H1 (cell line): ENCODE measurements around the gene ASCC2. TPM values are rescaled to one million over a fixed set of nuclear protein-coding genes. Genes with fewer than 3 reads are reported as not detected.

ENCODE experiments used
- CTCF ChIA-PET: fragments of 300-600 bp; sonication (Branson Sonifier 250); formaldehyde crosslinking; loops from one replicate; lab custom pipeline; 2021; ENCODE audit not compliant: partially characterized antibody; lab: Charles Lee
- POLR2A ChIA-PET: fragments of 300-600 bp; sonication (Branson Sonifier 250); formaldehyde crosslinking; loops from one replicate; lab custom pipeline; 2021; ENCODE audit warnings: inconsistent platforms; ENCODE audit not compliant: partially characterized antibody; lab: Charles Lee
- DNase-seq, 2 experiments: peaks; one replicate each; pipeline versions ENCODE4 v3.0.0 to v3.0.0-alpha.2; 2010 to 2022; ENCODE audit warnings: low spot score in 2 of 2, low read depth in 1 of 2, mixed read lengths in 1 of 2
- FAIRE-seq: peaks from 2 replicates; lab custom pipeline; 2011; peaks lifted over from hg19 to GRCh38; lab: Jason Lieb, UNC
- H2AFZ ChIP-seq: 2 replicates; pipeline ENCODE4 v1.8.1; 2012; ENCODE audit warnings: low read length, inconsistent platforms
- H2AK5ac ChIP-seq: 2 replicates; pipeline ENCODE4 v1.6.1; 2013; ENCODE audit warnings: low read depth, low read length
- H2BK120ac ChIP-seq: replicated peaks from 2 replicates; pipeline ENCODE3; 2013; ENCODE audit warnings: low read depth, low read length, inconsistent platforms
- H2BK12ac ChIP-seq: 2 replicates; pipeline ENCODE4 v1.6.1; 2013; ENCODE audit warnings: low read depth, low read length
- H2BK15ac ChIP-seq: 2 replicates; pipeline ENCODE4 v1.6.1; 2013; ENCODE audit warnings: low read length
- H2BK20ac ChIP-seq: 2 replicates; pipeline ENCODE4 v1.6.1; 2013; ENCODE audit warnings: low read length
- H2BK5ac ChIP-seq: 2 replicates; pipeline ENCODE4 v1.6.1; 2013; ENCODE audit warnings: low read depth, low read length
- H3K14ac ChIP-seq: 2 replicates; pipeline ENCODE4 v1.6.1; 2013; ENCODE audit warnings: inconsistent platforms; ENCODE audit not compliant: insufficient read length
- H3K18ac ChIP-seq: 2 replicates; pipeline ENCODE4 v1.6.1; 2013; ENCODE audit warnings: low read length; ENCODE audit errors: extremely low read depth
- H3K23ac ChIP-seq: 2 replicates; pipeline ENCODE4 v1.6.1; 2013; ENCODE audit warnings: inconsistent platforms; ENCODE audit not compliant: insufficient read length
- H3K23me2 ChIP-seq: 2 replicates; pipeline ENCODE4 v1.6.1; 2013; ENCODE audit warnings: low read depth, low read length
- H3K27ac ChIP-seq: 2 replicates; pipeline ENCODE4 v1.6.1; 2011; ENCODE audit warnings: low read depth, low read length, inconsistent platforms
- H3K27me3 ChIP-seq, 4 experiments: replicated peaks in 1 of 4; 1 replicate in 1 of 4; 2 replicates in 3 of 4; pipeline versions ENCODE4 v1.6.1 to v1.8.1; 2011 to 2013; ENCODE audit warnings: low read length in 3 of 4, mild to moderate bottlenecking in 3 of 4, inconsistent platforms in 2 of 4, mixed read lengths in 2 of 4, moderate library complexity in 1 of 4; ENCODE audit not compliant: control insufficient read depth in 3 of 4, insufficient read depth in 3 of 4; ENCODE audit errors: extremely low read depth in 1 of 4
- H3K36me3 ChIP-seq, 4 experiments: 2 replicates each; pipeline versions ENCODE4 v1.6.1 to v1.8.1; 2011 to 2013; ENCODE audit warnings: mild to moderate bottlenecking in 4 of 4, low read length in 3 of 4, moderate library complexity in 2 of 4, control low read depth in 1 of 4, inconsistent platforms in 1 of 4; ENCODE audit not compliant: insufficient read depth in 4 of 4, control insufficient read depth in 2 of 4
- H3K4ac ChIP-seq: replicated peaks from 2 replicates; pipeline ENCODE3; 2013; ENCODE audit warnings: low read length, low read depth, mixed read lengths, inconsistent platforms; ENCODE audit not compliant: insufficient read length
- H3K4me1 ChIP-seq, 4 experiments: replicated peaks in 1 of 4; 1 replicate in 1 of 4; 2 replicates in 3 of 4; pipeline versions ENCODE4 v1.6.1 to v1.8.1; 2011 to 2013; ENCODE audit warnings: low read length in 3 of 4, inconsistent platforms in 2 of 4, mixed read lengths in 1 of 4; ENCODE audit not compliant: insufficient read depth in 4 of 4, control insufficient read depth in 3 of 4
- H3K4me2 ChIP-seq, 2 experiments: 2 replicates each; pipeline versions ENCODE4 v1.6.1 to v1.8.1; 2011 to 2013; ENCODE audit warnings: low read depth in 2 of 2, low read length in 2 of 2, control low read depth in 1 of 2, inconsistent platforms in 1 of 2, mild to moderate bottlenecking in 1 of 2; ENCODE audit not compliant: insufficient read depth in 1 of 2
- H3K4me3 ChIP-seq, 4 experiments: fragments of 200-600, 300-600 bp in 1 of 4; sonication (generic), shearing (Covaris generic), sonication (Bioruptor Twin) in 1 of 4; 2 replicates each; pipeline versions ENCODE4 v1.5.1 to v1.8.1; 2011 to 2016; ENCODE audit warnings: low read length in 4 of 4, low read depth in 3 of 4, control low read depth in 2 of 4, inconsistent platforms in 2 of 4, mild to moderate bottlenecking in 2 of 4, mixed read lengths in 1 of 4, moderate library complexity in 1 of 4; ENCODE audit not compliant: insufficient read depth in 2 of 4; ENCODE audit errors: extremely low read depth in 1 of 4
- H3K56ac ChIP-seq: replicated peaks from 2 replicates; pipeline ENCODE3; 2013; ENCODE audit warnings: low read depth, mild to moderate bottlenecking, mixed read lengths, low read length, inconsistent platforms; ENCODE audit not compliant: insufficient read length
- H3K79me1 ChIP-seq: 2 replicates; pipeline ENCODE4 v1.6.1; 2013; ENCODE audit warnings: low read depth, low read length, control low read depth
- H3K79me2 ChIP-seq, 2 experiments: 2 replicates each; pipeline versions ENCODE4 v1.6.1 to v1.8.1; 2012 to 2013; ENCODE audit warnings: low read length in 2 of 2, mild to moderate bottlenecking in 2 of 2, inconsistent platforms in 1 of 2; ENCODE audit not compliant: insufficient read depth in 2 of 2, control insufficient read depth in 1 of 2
- H3K9ac ChIP-seq, 4 experiments: replicated peaks in 1 of 4; 1 replicate in 1 of 4; 2 replicates in 3 of 4; pipeline versions ENCODE4 v1.6.1 to v1.8.1; 2011 to 2013; ENCODE audit warnings: low read depth in 3 of 4, low read length in 3 of 4, control low read depth in 2 of 4, mild to moderate bottlenecking in 2 of 4, moderate library complexity in 2 of 4, inconsistent platforms in 1 of 4; ENCODE audit errors: extremely low read depth in 1 of 4
- H3K9me3 ChIP-seq, 2 experiments: 2 replicates each; pipeline versions ENCODE4 v1.6.1 to v1.8.1; 2012 to 2013; ENCODE audit warnings: mild to moderate bottlenecking in 2 of 2, moderate library complexity in 2 of 2, control low read depth in 1 of 2, inconsistent platforms in 1 of 2, low read depth in 1 of 2, low read length in 1 of 2, mixed read lengths in 1 of 2; ENCODE audit not compliant: insufficient read depth in 2 of 2
- H4K20me1 ChIP-seq, 2 experiments: replicated peaks in 1 of 2; 2 replicates each; pipeline versions ENCODE3 to v1.8.1; 2011 to 2013; ENCODE audit warnings: inconsistent platforms in 2 of 2, low read length in 2 of 2, mild to moderate bottlenecking in 1 of 2; ENCODE audit not compliant: insufficient read depth in 2 of 2, control insufficient read depth in 1 of 2
- H4K5ac ChIP-seq: 2 replicates; pipeline ENCODE4 v1.6.1; 2013; ENCODE audit warnings: low read length, low read depth, mixed read lengths, inconsistent platforms; ENCODE audit not compliant: insufficient read length
- H4K8ac ChIP-seq: 2 replicates; pipeline ENCODE4 v1.8.0; 2013; ENCODE audit warnings: mild to moderate bottlenecking, moderate library complexity, low read length, inconsistent platforms; ENCODE audit not compliant: insufficient read depth; ENCODE audit errors: extremely low read depth
- H4K91ac ChIP-seq: replicated peaks from 2 replicates; pipeline ENCODE3; 2013; ENCODE audit warnings: low read length, mixed read lengths, inconsistent platforms; ENCODE audit not compliant: insufficient read length
- ASH2L ChIP-seq: fragments of 200-600, 300-600 bp; sonication (generic); IDR thresholded peaks from one replicate; pipeline ENCODE4 v1.7.1; 2017; ENCODE audit warnings: low read length
- BRCA1 ChIP-seq: IDR thresholded peaks from 2 replicates; pipeline ENCODE4 v1.6.1; 2012; ENCODE audit warnings: low read depth, low read length, improper control_type of control experiment
- CTCF ChIP-seq, 3 experiments: IDR thresholded peaks; 1 replicate in 2 of 3; 2 replicates in 1 of 3; pipeline versions ENCODE4 v1.5.1 to v1.6.1; 2011; ENCODE audit warnings: low read length in 3 of 3, mild to moderate bottlenecking in 3 of 3, inconsistent platforms in 2 of 3, low read depth in 1 of 3, moderate library complexity in 1 of 3; ENCODE audit not compliant: insufficient read depth in 1 of 3; ENCODE audit errors: control extremely low read depth in 1 of 3
- EP300 ChIP-seq, 2 experiments: IDR thresholded peaks; 1 replicate in 1 of 2; 2 replicates in 1 of 2; pipeline ENCODE4 v1.6.1; 2011 to 2012; ENCODE audit warnings: low read depth in 2 of 2, low read length in 2 of 2, mild to moderate bottlenecking in 2 of 2, borderline replicate concordance in 1 of 2, inconsistent platforms in 1 of 2, moderate library complexity in 1 of 2
- KDM1A ChIP-seq: fragments of 200-600, 300-600 bp; sonication (generic); IDR thresholded peaks from 2 replicates; pipeline ENCODE4 v1.7.1; 2016; ENCODE audit warnings: mild to moderate bottlenecking, low read length, borderline replicate concordance
- PHF8 ChIP-seq: fragments of 200-600 bp; sonication (generic); conservative IDR thresholded peaks from 2 replicates; pipeline ENCODE4 v1.7.1; 2012; ENCODE audit warnings: low read depth, mild to moderate bottlenecking, inconsistent platforms, low read length, moderate library complexity
- RBBP5 ChIP-seq: IDR thresholded peaks from 2 replicates; pipeline ENCODE4 v1.7.1; 2012; ENCODE audit warnings: low read depth, mild to moderate bottlenecking, inconsistent platforms, low read length, moderate library complexity, borderline replicate concordance
- SIX5 ChIP-seq: IDR thresholded peaks from 2 replicates; pipeline ENCODE4 v1.6.1; 2011; ENCODE audit warnings: mild to moderate bottlenecking, low read depth, low read length
- SP1 ChIP-seq: IDR thresholded peaks from 2 replicates; pipeline ENCODE4 v1.6.1; 2011; ENCODE audit warnings: low read depth, low read length
- SP4 ChIP-seq: IDR thresholded peaks from 2 replicates; pipeline ENCODE4 v1.6.1; 2012; ENCODE audit warnings: low read length, inconsistent platforms
- TBP ChIP-seq: IDR thresholded peaks from 2 replicates; pipeline ENCODE4 v1.6.1; 2011; ENCODE audit warnings: low read depth, low read length, improper control_type of control experiment
- TEAD4 ChIP-seq: IDR thresholded peaks from 2 replicates; pipeline ENCODE4 v1.6.1; 2012; ENCODE audit warnings: low read depth, low read length, inconsistent platforms, mixed read lengths
- WGBS, 2 experiments: shearing (Covaris generic) in 1 of 2; methylation state at CpG; one replicate each; pipeline versions ENCODE4 v1.1.6 to v1.1.7; 2013 to 2015; ENCODE audit warnings: low lambda C conversion rate in 2 of 2, mixed read lengths in 2 of 2, inconsistent platforms in 1 of 2, low coverage in 1 of 2, missing lambda C conversion rate in 1 of 2; ENCODE audit not compliant: insufficient replicate concordance in 2 of 2, insufficient coverage in 1 of 2, insufficient read length in 1 of 2; ENCODE audit errors: extremely low coverage in 1 of 2, missing lambda C conversion rate in 1 of 2; 5-methylcytosine and 5-hydroxymethylcytosine counted together
- polyA plus RNA-seq, 7 experiments: library from polyadenylated mRNA; depleted of rRNA in 3 of 7; stranded (reverse) in 5 of 7; unstranded in 2 of 7; fragments of >200 nt in 5 of 7; fragments of 200-250 nt in 2 of 7; gene quantifications; 1 replicate in 5 of 7; 2 replicates in 1 of 7; 4 replicates in 1 of 7; pipeline versions ENCODE4 v1.2.1 to v1.2.3, GENCODE V29; 2011 to 2013; ENCODE audit warnings: missing spikeins in 2 of 7, mixed read lengths in 2 of 7
- total RNA-seq: library from RNA; stranded (reverse); fragmentation: NEBNext Ultra II Directional; extraction: Animal tissue kit (Norgen Biotek cat#: 25700); gene quantifications from 2 replicates; pipeline ENCODE4 v1.2.1, GENCODE V29; 2021

ASCC2 gene
- total and polyA plus RNA-seq, 2 of the 8 experiments (the other 6 are each of a cell fraction or from before 2014, with no cell fraction given) = 35.0 to 35.8 TPM

GRCh38 chr22:29801153-29801552 lies 36.9 kb downstream of the ASCC2 start:
- no peak for FAIRE-seq
- H2BK5ac ChIP-seq = 0 out of 2 replicates have a peak overlapping the region, but pooled peaks have one; percentile 44
- no peak overlapping the region for H2AK5ac ChIP-seq
- ChIA-PET CTCF (interaction anchor here (0.9 to 2.1 kb wide), 3 partner anchors 12 to 204 kb away, joined by 4 to 8 read pairs (median 4); no protein-coding TSS in a partner anchor), POLR2A (no interaction called here)
- no peak overlapping the region for H3K14ac ChIP-seq
- H3K4me2 ChIP-seq = peak overlapping the region in 1 of 2 experiments; percentile 28; a peak in 1 of 4 replicates
- H4K20me1 ChIP-seq = peaks cover 0 to 5% of the 10 kb centered on the region in 2 experiments
- H3K27ac ChIP-seq = no peak overlapping the region
- H4K5ac ChIP-seq = no peak overlapping the region
- no peaks in the 10 kb centered on the region for H3K79me2 ChIP-seq
- H3K4ac ChIP-seq = no peak overlapping the region
- H3K4me3 ChIP-seq = no peak overlapping the region
- no peaks in the 10 kb centered on the region for H3K27me3 ChIP-seq
- no peak overlapping the region for H4K91ac ChIP-seq
- no peaks in the 10 kb centered on the region for H3K9me3 ChIP-seq
- peak overlapping the region in 1 of 4 experiments; percentile 40; a peak in 1 of 7 replicates for H3K9ac ChIP-seq
- H3K23ac ChIP-seq = no peak overlapping the region
- H4K8ac ChIP-seq = no peak overlapping the region
- 74% methylated on average over 5 of the region's 5 CpGs; no CpG with 5 or more reads in 1 of the 2 experiments for WGBS, 2 experiments
- H3K23me2 ChIP-seq = no peaks in the 10 kb centered on the region
- no peak overlapping the region for H3K18ac ChIP-seq
- H2BK120ac ChIP-seq = no peak overlapping the region
- no peak for DNase-seq
- no peak overlapping the region for H2BK20ac ChIP-seq
- H2BK15ac ChIP-seq = no peak overlapping the region
- peaks cover 0 to 3% (median 0%) of the 10 kb centered on the region in 4 experiments; a peak in 1 of 7 replicates for H3K4me1 ChIP-seq
- no peak overlapping the region for H2BK12ac ChIP-seq
- no peaks in the 10 kb centered on the region for H3K79me1 ChIP-seq
- H3K36me3 ChIP-seq = peaks cover 4 to 43% (median 18%) of the 10 kb centered on the region in 4 experiments; a peak in 6 of 8 replicates
- H2AFZ ChIP-seq = no peak overlapping the region
- H3K56ac ChIP-seq = no peak overlapping the region
- no peak for TF ChIP-seq TBP
- TF ChIP-seq CTCF (IDR thresholded peaks at IDR 0.05; ENCODE audit: control extremely low read depth in 1 of 3, insufficient read depth in 1 of 3, low read depth in 1 of 3, low read length in 3 of 3) = no peak
- TF ChIP-seq SP4 = no peak
- TF ChIP-seq ASH2L = no peak
- no peak for TF ChIP-seq BRCA1
- no peak for TF ChIP-seq SP1
- TF ChIP-seq TEAD4 = no peak
- TF ChIP-seq SIX5 = no peak
- TF ChIP-seq KDM1A = no peak
- no peak for TF ChIP-seq EP300 (IDR thresholded peaks at IDR 0.05; ENCODE audit: borderline replicate concordance in 1 of 2, low read depth in 2 of 2, low read length in 2 of 2)
- TF ChIP-seq RBBP5 = no peak
- no peak for TF ChIP-seq PHF8
